K562 (cell line): ENCODE results near the gene TPCN1. TPM values are rescaled to one million over a fixed set of nuclear protein-coding genes. Genes with fewer than 3 reads are reported as not detected.

Experiments used
- BCOR ChIP-seq: fragments of 450-650 bp; IDR thresholded peaks from 2 replicates; pipeline ENCODE4 v1.6.1; 2016
- BRD4 ChIP-seq: fragments of 200-600 bp; sonication (generic); IDR thresholded peaks from 2 replicates; pipeline ENCODE4 v1.6.1; 2017; ENCODE audit warnings: inconsistent platforms
- CHD7 ChIP-seq: fragments of 200-600 bp; sonication (generic); IDR thresholded peaks from one replicate; pipeline ENCODE4 v1.6.1; 2012; ENCODE audit warnings: mild to moderate bottlenecking, low read depth, low read length, inconsistent platforms
- HMG20A ChIP-seq: fragments of 450-650 bp; formaldehyde crosslinking; conservative IDR thresholded peaks from 2 replicates; pipeline ENCODE4 v1.4.0; 2020; ENCODE audit warnings: mild to moderate bottlenecking, mixed read lengths
- ZBTB2 ChIP-seq: fragments of 450-650 bp; IDR thresholded peaks from 2 replicates; pipeline ENCODE4 v1.6.1; 2016; ENCODE audit warnings: antibody characterized with exemption
- ZNF668 ChIP-seq: fragments of 250-450 bp; sonication (Bioruptor Pico); IDR thresholded peaks from 2 replicates; pipeline ENCODE4 v1.8.0; 2022; ENCODE audit warnings: mild to moderate bottlenecking, inconsistent platforms
- polyA plus RNA-seq, 8 experiments: library from polyadenylated mRNA; depleted of rRNA in 4 of 8; stranded (reverse) in 5 of 8; unstranded in 3 of 8; fragments of >200 nt; fragmentation: Nextera tagmentation in 2 of 8; fragmentation: Illumina TruSeq in 1 of 8; extraction: Ambion mirVana in 2 of 8; extraction: Trizol in 1 of 8; gene quantifications; 2 replicates each; pipeline versions ENCODE4 v1.2.1 to v1.2.3, GENCODE V29; 2011 to 2014; ENCODE audit warnings: inconsistent platforms in 1 of 8, missing spikeins in 1 of 8
- total RNA-seq, 7 experiments: library from RNA; depleted of rRNA in 6 of 7; stranded (reverse); fragments of >200 nt in 6 of 7; fragmentation: Illumina TruSeq in 2 of 7; extraction: Trizol in 2 of 7; gene quantifications; 2 replicates each; pipeline versions ENCODE4 v1.2.1 to v1.2.3, GENCODE V29; 2011 to 2021; ENCODE audit warnings: low replicate concordance in 1 of 7

TPCN1 gene
- total and polyA plus RNA-seq, 9 of the 15 experiments (the other 6 are each of a cell fraction or from before 2014, with no cell fraction given), result 0.80 to 23.8 (median 7.4) TPM

- TF ChIP-seq ZBTB2 (no peak), ZNF668 (CRISPR knock-in tag) (no peak), CHD7 (no peak), BRD4 (no peak), HMG20A (CRISPR knock-in tag) (no peak), BCOR (peak; percentile 63; the same call in 1 of the 2 replicates)
Observed at GRCh38 chr12:113181975-113182374, 39.3 kb upstream of the TPCN1 start (continued).
